ENCODE measurements around the gene BCL2. TPM values are rescaled to one million over a fixed set of nuclear protein-coding genes. Genes with fewer than 3 reads are reported as not detected.

The BCL2 gene
- total RNA-seq, 1 donor from 2014 or later = 9.3 TPM

GRCh38 chr18:63107931-63108330 lies 211.6 kb downstream of the BCL2 start:
- Mint-ChIP-seq H3K9me3 (peaks cover 5% of the 10 kb centered on the region), H3K4me3 (no peak overlapping the region), H3K36me3 (no peaks in the 10 kb centered on the region), H3K4me1 (peaks cover 28% of the 10 kb centered on the region), H3K27me3 (ENCODE audit: low read depth) (no peaks in the 10 kb centered on the region), H3K27ac (no peak overlapping the region)
- no peak for TF ChIP-seq CTCF (IDR thresholded peaks at IDR 0.05; ENCODE audit: unreplicated experiment)
- no peak for DNase-seq (ENCODE audit: low spot score in 2 of 2, unreplicated experiment in 2 of 2)

GRCh38 chr18:63107171-63107845 lies 212.3 kb downstream of the BCL2 start:
- TF ChIP-seq CTCF (IDR thresholded peaks at IDR 0.05; ENCODE audit: unreplicated experiment) = no peak
- peaks cover 22% of the 10 kb centered on the region for H3K4me1 Mint-ChIP-seq
- DNase-seq (ENCODE audit: low spot score in 2 of 2, unreplicated experiment in 2 of 2) = no peak
- H3K36me3 Mint-ChIP-seq = no peaks in the 10 kb centered on the region
- H3K9me3 Mint-ChIP-seq = peaks cover 5% of the 10 kb centered on the region
- H3K4me3 Mint-ChIP-seq = no peak overlapping the region
- no peak overlapping the region for H3K27ac Mint-ChIP-seq
- H3K27me3 Mint-ChIP-seq (ENCODE audit: low read depth) = no peaks in the 10 kb centered on the region

GRCh38 chr18:63106727-63107126 lies 212.8 kb downstream of the BCL2 start:
- Mint-ChIP-seq H3K27ac (no peak overlapping the region), H3K9me3 (peaks cover 5% of the 10 kb centered on the region), H3K36me3 (no peaks in the 10 kb centered on the region), H3K4me1 (peaks cover 16% of the 10 kb centered on the region), H3K27me3 (ENCODE audit: low read depth) (no peaks in the 10 kb centered on the region), H3K4me3 (no peak overlapping the region)
- no peak for TF ChIP-seq CTCF (IDR thresholded peaks at IDR 0.05; ENCODE audit: unreplicated experiment)
- no peak for DNase-seq (ENCODE audit: low spot score in 2 of 2, unreplicated experiment in 2 of 2)

- DNase-seq (ENCODE audit: low spot score in 2 of 2, unreplicated experiment in 2 of 2) = no peak
- H3K4me3 Mint-ChIP-seq = no peak overlapping the region
- H3K9me3 Mint-ChIP-seq = peaks cover 5% of the 10 kb centered on the region
- TF ChIP-seq CTCF (IDR thresholded peaks at IDR 0.05; ENCODE audit: unreplicated experiment) = no peak
- no peaks in the 10 kb centered on the region for H3K36me3 Mint-ChIP-seq
- H3K4me1 Mint-ChIP-seq = peaks cover 9% of the 10 kb centered on the region
- H3K27ac Mint-ChIP-seq = no peak overlapping the region
- H3K27me3 Mint-ChIP-seq (ENCODE audit: low read depth) = no peaks in the 10 kb centered on the region
These were observed 213.8 kb downstream of the BCL2 start for GRCh38 chr18:63105636-63106316.

- DNase-seq (ENCODE audit: low spot score in 2 of 2, unreplicated experiment in 2 of 2) = no peak
- H3K36me3 Mint-ChIP-seq = no peaks in the 10 kb centered on the region
- no peak for TF ChIP-seq CTCF (IDR thresholded peaks at IDR 0.05; ENCODE audit: unreplicated experiment)
- no peak overlapping the region for H3K27ac Mint-ChIP-seq
- H3K4me1 Mint-ChIP-seq = peaks cover 11% of the 10 kb centered on the region
- peaks cover 5% of the 10 kb centered on the region for H3K9me3 Mint-ChIP-seq
- H3K4me3 Mint-ChIP-seq = no peak overlapping the region
- H3K27me3 Mint-ChIP-seq (ENCODE audit: low read depth) = no peaks in the 10 kb centered on the region
These were observed 214.7 kb downstream of the BCL2 start for GRCh38 chr18:63104868-63105267.

Data from mesothelial cell of epicardium (in vitro differentiated cells).